ENCODE results near the gene SLC25A21.

SLC25A21 gene

GRCh38 chr14:36797634-36798033 is 374.8 kb downstream of the SLC25A21 start:
- DNase-seq (ENCODE audit: insufficient read length, low spot score) (no peak), FAIRE-seq (no peak)

GRCh38 chr14:36791402-36791801 is 381.0 kb downstream of the SLC25A21 start:
- DNase-seq (ENCODE audit: insufficient read length, low spot score) (no peak), FAIRE-seq (no peak)

DNA sequence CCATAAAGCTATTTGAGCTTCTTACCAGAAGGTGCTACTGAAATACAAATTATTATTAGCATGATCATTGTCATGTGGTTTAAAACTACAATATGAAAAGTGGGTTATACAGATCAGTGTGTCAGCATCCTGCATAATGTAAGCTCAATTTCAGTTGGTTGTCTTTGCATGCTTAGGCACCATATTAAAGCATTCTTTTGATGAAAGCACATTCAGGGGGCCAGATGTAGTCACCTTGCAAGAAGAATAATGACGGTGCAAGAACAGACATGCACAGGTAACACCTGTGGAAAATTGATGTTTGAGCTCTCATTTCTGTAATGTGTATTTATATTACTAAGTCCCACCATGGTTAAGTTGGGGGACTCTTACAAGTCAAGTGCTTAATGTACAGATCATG is 386.9 kb downstream of the SLC25A21 start:
- no peak for DNase-seq (ENCODE audit: insufficient read length, low spot score)
- no peak for FAIRE-seq

DNA sequence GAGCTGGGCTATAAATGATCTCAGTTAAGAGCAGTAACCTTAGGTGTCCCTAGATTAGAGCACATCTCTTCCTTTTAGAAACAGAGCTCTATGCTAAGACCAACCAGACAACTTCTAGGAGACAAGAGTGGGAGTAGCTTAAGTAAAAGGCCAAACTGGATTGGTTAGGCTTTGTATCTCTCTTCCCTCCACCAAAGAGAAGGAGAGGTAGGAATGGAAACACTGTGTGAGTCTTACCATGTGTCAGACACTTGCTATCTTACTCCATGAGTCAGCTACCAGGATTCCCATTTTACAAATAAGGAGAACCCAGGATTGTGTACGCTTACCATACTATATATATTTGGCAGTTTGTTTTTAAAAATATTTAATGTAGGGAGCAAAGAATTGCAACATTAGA is 387.9 kb downstream of the SLC25A21 start:
- DNase-seq (ENCODE audit: insufficient read length, low spot score), result no peak
- FAIRE-seq, result no peak

DNA sequence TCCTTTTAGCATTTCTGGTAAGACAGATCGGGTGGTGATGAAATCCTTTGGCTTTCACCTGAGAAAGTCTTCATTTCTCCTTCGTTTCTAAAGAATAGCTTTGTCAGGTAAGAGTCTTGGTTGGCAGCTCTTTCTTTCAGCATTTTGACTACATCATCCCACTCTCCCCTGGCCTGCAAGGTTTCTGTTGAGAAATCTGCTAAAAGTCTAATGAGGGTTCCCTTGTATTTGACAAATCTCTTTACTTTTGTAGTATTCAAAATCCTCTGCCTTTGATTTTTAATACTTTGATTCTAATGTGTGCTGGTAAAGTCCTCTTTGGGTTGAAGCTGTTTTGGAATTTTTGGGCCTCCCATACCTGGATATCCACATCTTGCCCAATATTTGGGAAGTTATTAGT is 390.5 kb downstream of the SLC25A21 start:
- DNase-seq (ENCODE audit: insufficient read length, low spot score) (no peak), FAIRE-seq (no peak)

DNA sequence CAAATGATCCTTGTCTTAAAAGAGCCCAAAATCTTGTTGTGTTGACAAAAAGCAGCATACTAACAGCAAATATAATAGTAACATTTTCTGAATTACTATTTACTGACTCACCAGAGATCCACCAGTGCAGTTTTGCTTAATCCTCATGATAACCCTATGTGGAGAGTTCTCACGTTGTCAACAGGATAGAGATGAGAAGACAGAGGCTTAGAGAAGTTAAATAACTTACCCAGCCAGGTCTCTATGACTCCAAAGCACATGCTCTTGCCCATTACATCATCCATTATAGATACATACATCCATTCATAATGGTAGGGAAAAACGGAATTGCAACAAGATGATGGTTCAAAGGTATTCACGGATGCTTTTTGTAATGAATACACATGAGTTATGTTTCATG is 398.8 kb downstream of the SLC25A21 start:
- no peak for FAIRE-seq
- no peak for DNase-seq (ENCODE audit: insufficient read length, low spot score)

GRCh38 chr14:36773136-36773540 is 399.3 kb downstream of the SLC25A21 start:
- FAIRE-seq, result no peak
- peak; percentile 43 for DNase-seq (ENCODE audit: insufficient read length, low spot score)

- FAIRE-seq (no peak), DNase-seq (ENCODE audit: insufficient read length, low spot score) (no peak)
Observed at GRCh38 chr14:36771028-36771640, 401.3 kb downstream of the SLC25A21 start.

- FAIRE-seq, result no peak
- DNase-seq (ENCODE audit: insufficient read length, low spot score), result no peak
Observed at GRCh38 chr14:36768638-36769337, 403.6 kb downstream of the SLC25A21 start.

- DNase-seq (ENCODE audit: insufficient read length, low spot score), result no peak
- FAIRE-seq, result peak; percentile 16
Observed at GRCh38 chr14:36767603-36768281, 404.7 kb downstream of the SLC25A21 start.

GRCh38 chr14:36766974-36767373 is 405.4 kb downstream of the SLC25A21 start:
- no peak for DNase-seq (ENCODE audit: insufficient read length, low spot score)
- FAIRE-seq, result no peak

DNA sequence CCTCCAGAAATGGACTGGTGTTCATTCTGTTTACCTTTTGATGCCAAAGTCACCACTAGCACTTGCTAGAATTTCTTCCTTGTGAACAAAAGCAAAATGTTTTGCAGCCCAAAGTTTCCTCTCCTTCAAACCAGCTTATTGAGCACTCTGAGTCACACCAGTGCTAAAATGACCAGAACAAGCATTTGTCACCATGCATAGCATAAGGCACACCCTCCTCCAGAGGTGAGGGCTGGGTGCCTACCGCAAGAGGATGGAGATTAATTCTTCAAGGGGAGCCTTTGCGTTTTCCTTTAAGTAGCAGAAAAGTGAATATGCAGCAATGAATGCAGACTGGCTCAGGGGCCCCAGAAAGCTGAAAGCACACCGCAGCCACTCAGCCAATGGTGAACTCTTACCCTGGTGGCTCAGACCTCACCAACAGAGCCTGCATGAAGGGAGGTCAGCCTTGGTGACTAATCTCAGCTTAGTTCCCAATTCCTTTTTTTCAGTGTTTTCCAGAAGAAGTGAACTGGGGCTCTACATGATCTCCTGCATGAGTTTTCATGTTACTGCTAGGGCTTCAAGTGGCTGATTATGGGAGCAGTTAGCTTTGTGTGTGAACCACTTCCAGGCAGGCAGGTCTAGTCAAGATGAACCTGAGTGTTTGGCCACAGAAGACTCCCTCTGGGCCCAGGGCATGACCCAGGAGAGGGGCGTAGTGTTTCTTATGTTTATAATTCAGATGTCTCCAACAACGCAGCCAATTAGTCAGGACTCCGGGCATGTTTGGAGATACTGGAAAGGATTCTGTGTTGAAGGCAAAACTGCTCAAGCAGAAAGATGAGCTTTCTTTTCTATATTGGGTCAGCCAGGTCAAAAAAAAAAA is 414.4 kb downstream of the SLC25A21 start:
- no peak for DNase-seq (ENCODE audit: insufficient read length, low spot score)

DNA sequence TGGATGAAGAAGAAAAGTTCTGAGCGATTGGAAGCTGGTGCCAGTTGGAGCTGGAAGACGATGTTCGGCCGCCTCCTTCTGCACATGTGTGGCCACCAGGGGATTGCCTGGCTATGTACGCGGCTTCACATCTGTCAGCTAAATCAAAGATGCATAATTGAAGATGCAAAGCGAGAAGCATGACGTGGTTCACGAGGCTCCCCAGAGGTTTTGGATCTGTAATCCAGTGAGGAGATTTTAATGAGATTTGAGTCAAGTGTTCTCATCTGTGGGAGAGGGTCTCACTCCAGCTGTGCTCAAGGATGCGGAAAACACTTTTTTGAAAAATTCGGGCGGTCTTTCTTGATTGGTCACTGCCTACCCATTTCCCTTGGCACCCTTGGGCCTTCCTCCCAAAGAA is 416.2 kb downstream of the SLC25A21 start:
- FAIRE-seq, result no peak
- DNase-seq (ENCODE audit: insufficient read length, low spot score), result no peak

More for the DNA sequence above, 414.4 kb downstream of the SLC25A21 start:
- FAIRE-seq, result no peak

- FAIRE-seq, result no peak
- DNase-seq (ENCODE audit: insufficient read length, low spot score), result no peak
Observed at GRCh38 chr14:36755756-36756155, 416.6 kb downstream of the SLC25A21 start.

DNA sequence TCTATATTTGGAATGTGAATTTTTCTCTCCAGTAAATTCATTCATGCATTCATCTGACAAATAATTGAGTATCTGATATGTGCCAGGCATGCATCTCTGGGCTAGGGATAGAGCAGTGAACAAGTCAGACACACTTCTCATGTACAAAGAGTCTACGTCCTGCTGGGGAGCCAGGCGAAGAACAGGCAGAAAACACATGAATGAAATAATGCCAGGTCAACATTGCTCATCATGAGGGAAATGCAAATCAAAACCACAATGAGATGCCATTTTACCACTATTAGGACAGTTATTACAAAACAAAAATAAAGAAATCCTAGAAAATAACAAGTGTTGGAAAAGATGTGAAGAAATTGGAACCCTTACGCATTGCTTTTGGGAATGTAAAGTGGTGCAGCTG is 420.5 kb downstream of the SLC25A21 start:
- DNase-seq (ENCODE audit: insufficient read length, low spot score), result no peak
- FAIRE-seq, result no peak

GRCh38 chr14:36751106-36751505 is 421.3 kb downstream of the SLC25A21 start:
- FAIRE-seq, result no peak
- DNase-seq (ENCODE audit: insufficient read length, low spot score), result no peak

DNA sequence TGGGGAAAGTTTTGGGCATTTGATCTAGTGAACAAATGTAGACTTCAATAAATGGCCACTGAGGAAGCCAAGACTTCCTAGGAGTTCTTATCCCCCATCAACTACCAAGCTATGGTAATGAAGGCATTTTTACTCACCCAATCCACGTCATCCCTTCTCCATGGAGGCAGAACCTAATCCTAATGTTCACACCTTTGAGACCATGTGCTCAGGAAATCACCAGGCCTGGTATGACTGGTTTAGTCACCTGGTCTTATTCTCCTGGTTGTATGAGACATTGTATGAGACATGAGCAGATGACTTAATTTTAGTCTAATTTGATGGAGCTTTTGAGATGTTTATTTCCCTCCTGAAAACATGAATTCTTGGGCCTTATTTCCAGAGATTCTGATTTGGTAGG is 422.2 kb downstream of the SLC25A21 start:
- no peak for FAIRE-seq

GRCh38 chr14:36748610-36749213 is 423.7 kb downstream of the SLC25A21 start:
- DNase-seq (ENCODE audit: insufficient read length, low spot score), result no peak
- FAIRE-seq, result no peak

More for the DNA sequence above, 422.2 kb downstream of the SLC25A21 start:
- no peak for DNase-seq (ENCODE audit: insufficient read length, low spot score)

GRCh38 chr14:36747411-36748184 is 424.8 kb downstream of the SLC25A21 start:
- FAIRE-seq, result no peak
- no peak for DNase-seq (ENCODE audit: insufficient read length, low spot score)

DNA sequence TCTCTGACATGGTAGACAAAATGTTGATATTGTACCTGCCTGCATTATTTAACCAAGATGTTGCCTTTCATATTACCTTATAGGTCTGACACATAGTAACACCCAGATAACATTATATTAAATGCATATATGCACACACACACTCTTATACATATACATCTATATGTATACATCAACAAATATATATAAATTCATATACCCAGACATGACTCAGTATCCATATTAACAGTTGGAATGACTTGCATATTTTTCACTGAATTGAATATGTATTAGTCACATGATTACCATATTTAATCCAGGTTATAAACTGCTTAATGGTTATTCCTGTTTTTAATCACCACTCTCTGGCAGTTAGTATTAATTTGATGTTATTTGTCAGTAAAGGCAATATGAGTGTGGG is 425.5 kb downstream of the SLC25A21 start:
- DNase-seq (ENCODE audit: insufficient read length, low spot score), result no peak
- no peak for FAIRE-seq
